Mesodermal cell (in vitro differentiated cells): ENCODE measurements around the gene ARHGAP19.
"Not testable (repeated sequence)": the region's sequence is repeated elsewhere in the genome, so short reads cannot be mapped to it uniquely, and the experiment has no call there.

Experiments
- H3K27ac ChIP-seq: 2 replicates; pipeline ENCODE4 v1.7.0; 2013; ENCODE audit warnings: mild to moderate bottlenecking, low read depth, low read length, moderate library complexity; ENCODE audit not compliant: severe bottlenecking
- H3K36me3 ChIP-seq: 2 replicates; pipeline ENCODE4 v1.7.1; 2013; ENCODE audit warnings: mild to moderate bottlenecking, low read length, moderate library complexity; ENCODE audit not compliant: control insufficient read depth, insufficient read depth
- H3K4me1 ChIP-seq: one replicate; pipeline ENCODE4 v1.7.1; 2013; ENCODE audit warnings: mild to moderate bottlenecking, low read length; ENCODE audit not compliant: insufficient read depth, control insufficient read depth, poor library complexity, severe bottlenecking
- H3K4me3 ChIP-seq: 2 replicates; pipeline ENCODE4 v1.7.0; 2013; ENCODE audit warnings: low read length, control low read depth, mild to moderate bottlenecking; ENCODE audit not compliant: insufficient read depth, poor library complexity, severe bottlenecking; ENCODE audit errors: extremely low read depth
- H3K9me3 ChIP-seq: 2 replicates; pipeline ENCODE4 v1.7.1; 2013; ENCODE audit warnings: mild to moderate bottlenecking, low read length, moderate library complexity; ENCODE audit not compliant: control insufficient read depth
- WGBS, 2 experiments: methylation state at CpG; one replicate each; pipeline ENCODE4 v1.1.5; 2013; ENCODE audit warnings: missing lambda C conversion rate in 2 of 2; ENCODE audit not compliant: insufficient coverage in 2 of 2; 5-methylcytosine and 5-hydroxymethylcytosine counted together

Gene ARHGAP19

DNA sequence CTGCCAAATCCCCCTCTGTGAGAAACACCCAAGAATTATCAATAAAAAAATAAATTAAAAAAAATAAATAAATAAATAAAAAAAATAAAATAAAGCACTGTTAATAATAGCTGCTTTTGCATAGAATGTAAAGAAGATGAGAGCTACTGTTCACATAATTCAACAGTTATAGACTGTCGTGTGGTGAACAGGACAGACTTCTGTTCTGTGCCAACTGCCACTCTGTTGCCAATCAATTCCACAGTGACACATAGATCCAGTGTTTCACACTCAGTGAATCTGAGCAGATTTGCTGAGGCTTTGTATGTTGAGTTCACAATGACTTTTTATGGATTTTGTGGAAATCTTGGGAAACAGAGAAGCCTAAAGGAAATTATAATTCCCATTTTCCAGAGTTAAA, 14.9 kb downstream of the ARHGAP19 start:
- Histone ChIP-seq H3K4me1 (peaks cover 11% of the 10 kb centered on the region), H3K27ac (no peak overlapping the region), H3K36me3 (peaks cover 5% of the 10 kb centered on the region), H3K9me3 (no peaks in the 10 kb centered on the region), H3K4me3 (no peak overlapping the region)
- WGBS, 2 experiments = 83 to 100% methylated on average over 1 of the region's 1 CpG

DNA sequence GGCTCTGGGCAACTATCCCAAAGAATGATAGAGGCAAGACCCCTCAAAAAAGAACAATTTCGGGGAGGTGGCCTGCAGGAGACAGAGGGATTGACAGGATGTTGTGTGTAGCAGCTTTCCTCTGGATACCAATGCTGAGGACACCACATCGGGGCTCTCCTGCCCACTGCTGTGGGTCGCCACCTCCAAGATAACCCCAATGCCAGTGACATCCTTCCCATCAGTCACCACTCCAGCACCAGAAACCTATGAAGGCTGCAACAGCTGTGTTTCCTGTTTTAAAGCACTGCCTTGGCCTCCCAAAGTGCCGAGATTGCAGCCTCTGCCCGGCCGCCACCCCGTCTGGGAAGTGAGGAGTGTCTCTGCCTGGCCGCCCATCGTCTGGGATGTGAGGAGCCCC, 17.6 kb downstream of the ARHGAP19 start:
- Histone ChIP-seq H3K9me3 (peaks cover 5% of the 10 kb centered on the region), H3K27ac (no peak overlapping the region), H3K4me1 (peaks cover 11% of the 10 kb centered on the region), H3K36me3 (peaks cover 5% of the 10 kb centered on the region), H3K4me3 (no peak overlapping the region)
- WGBS, 2 experiments = 83 to 92% methylated on average over 1 to 2 of the region's 9 CpGs

DNA sequence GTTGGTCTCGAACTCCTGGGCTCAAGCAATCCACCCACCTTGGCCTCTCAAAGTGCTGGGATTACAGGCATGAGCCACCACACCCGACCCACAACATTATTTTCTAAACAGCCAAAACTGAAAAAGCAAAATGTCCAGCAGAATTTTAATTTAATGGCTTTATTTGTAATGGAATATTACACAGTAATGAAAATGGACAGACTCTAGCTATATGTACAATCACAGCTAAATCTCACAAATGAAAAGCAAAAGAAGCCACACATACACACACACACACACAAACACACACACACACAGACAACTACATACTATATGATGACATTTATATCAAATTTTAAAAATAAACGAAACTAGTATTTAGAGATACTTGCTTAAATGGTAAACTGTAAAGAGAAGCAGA, 18.7 kb downstream of the ARHGAP19 start:
- Histone ChIP-seq H3K9me3 (peaks cover 5% of the 10 kb centered on the region), H3K36me3 (peaks cover 5% of the 10 kb centered on the region), H3K4me1 (peaks cover 2% of the 10 kb centered on the region), H3K4me3 (no peak overlapping the region), H3K27ac (no peak overlapping the region)
- no CpG with 5 or more reads among the region's 3 CpGs for WGBS, 2 experiments

DNA sequence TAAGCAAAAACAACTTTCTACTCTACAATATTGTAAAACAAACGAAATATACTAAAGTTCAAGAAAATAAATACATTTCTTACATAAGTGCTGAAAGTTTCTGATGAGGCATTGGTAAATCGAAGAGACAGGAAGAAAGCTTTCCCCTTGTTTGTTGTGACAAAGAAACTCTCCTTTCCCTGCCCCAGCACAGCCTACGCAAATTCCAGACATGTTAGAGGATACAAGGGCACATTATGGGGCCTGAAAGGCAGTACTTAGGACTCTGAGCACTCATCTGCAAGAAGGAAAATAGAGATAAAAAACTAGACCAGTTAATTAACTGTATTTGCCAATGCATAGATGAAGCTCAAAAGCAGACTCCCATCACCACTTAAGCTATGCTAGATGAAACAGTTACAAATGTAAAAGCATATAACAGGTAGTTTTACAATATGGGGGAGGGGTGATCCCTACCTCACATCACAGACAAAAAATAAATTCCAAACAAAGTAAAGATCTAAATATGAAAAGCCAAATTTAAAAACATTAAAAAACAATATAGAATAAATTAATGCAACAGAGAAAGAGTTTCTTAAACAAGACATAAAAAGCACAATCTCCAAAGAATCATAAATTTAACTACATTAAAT, 21.8 kb downstream of the ARHGAP19 start:
- H3K36me3 ChIP-seq = peaks cover 11% of the 10 kb centered on the region
- H3K4me3 ChIP-seq = no peak overlapping the region
- peak overlapping the region; percentile 29 for H3K27ac ChIP-seq
- 100% methylated on average over 1 of the region's 3 CpGs; no CpG with 5 or more reads in 1 of the 2 experiments for WGBS, 2 experiments
- H3K9me3 ChIP-seq = peaks cover 5% of the 10 kb centered on the region
- no peaks in the 10 kb centered on the region for H3K4me1 ChIP-seq

DNA sequence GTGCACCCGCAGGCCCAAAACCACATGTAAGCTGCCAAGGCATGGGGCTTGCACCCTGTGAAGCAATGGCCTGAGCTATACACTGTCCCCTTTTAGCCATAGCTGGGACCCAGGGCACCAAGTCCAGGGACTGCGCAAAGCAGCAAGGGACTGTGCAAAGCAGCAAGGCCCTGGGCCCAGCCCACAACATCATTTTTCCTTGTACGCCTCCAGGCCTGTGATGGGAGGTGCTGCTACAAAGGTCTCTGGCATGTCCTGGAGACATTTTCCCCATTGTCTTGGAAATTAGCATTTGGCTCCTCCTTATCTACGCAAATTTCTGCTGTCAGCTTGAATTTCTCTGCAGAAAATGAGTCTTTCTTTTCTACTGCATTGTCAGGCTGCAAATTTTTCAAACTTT, 24.8 kb downstream of the ARHGAP19 start:
- WGBS, 2 experiments = 87 to 91% methylated on average over 3 to 4 of the region's 4 CpGs
- peaks cover 5% of the 10 kb centered on the region for H3K9me3 ChIP-seq
- peaks cover 27% of the 10 kb centered on the region for H3K36me3 ChIP-seq
- no peak overlapping the region for H3K27ac ChIP-seq
- H3K4me3 ChIP-seq = no peak overlapping the region
- H3K4me1 ChIP-seq = no peaks in the 10 kb centered on the region

DNA sequence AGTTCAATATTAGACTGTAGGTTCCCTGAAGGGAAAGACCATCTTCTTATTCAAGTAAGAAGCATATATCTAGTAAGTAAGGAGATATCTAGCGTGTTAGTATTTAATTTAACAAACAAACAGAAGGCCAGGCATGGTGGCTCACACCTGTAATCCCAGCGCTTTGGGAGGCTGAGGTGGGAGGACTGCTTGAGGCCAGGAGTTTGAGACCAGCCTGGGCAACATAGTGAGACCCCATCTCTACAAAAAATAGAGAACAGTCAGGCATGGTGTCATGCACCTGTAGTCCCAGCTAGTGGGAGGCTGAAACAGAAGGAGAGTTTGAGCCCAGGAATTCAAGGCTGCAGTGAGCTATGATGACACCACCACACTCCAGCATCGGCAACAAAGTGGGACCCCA, 27.3 kb downstream of the ARHGAP19 start:
- H3K9me3 ChIP-seq, H3K27ac ChIP-seq, H3K4me1 ChIP-seq, H3K4me3 ChIP-seq: not testable (repeated sequence)
- WGBS, 2 experiments = 100% methylated on average over 1 of the region's 3 CpGs
- peaks cover 27% of the 10 kb centered on the region for H3K36me3 ChIP-seq

DNA sequence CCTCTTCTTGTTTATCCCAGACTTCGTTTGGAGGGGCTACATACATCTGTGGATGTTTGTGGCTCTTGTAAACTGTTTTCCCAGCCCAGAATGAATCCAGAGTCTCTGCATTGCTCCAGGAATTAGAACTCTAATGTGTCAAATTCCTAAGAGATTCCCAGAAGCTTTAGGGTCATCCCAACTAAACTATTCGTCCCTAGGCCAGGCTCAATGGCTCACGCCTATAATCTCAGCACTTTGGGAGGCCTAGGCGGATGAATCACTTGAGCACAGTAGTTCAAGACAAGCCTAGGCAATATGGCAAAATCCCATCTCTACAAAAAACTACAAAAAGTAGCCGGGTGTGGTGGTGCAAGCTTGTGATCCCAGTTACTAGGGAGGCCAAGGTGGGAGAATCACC, 28.5 kb downstream of the ARHGAP19 start:
- no peak overlapping the region for H3K27ac ChIP-seq
- 73 to 86% methylated on average over 2 to 3 of the region's 5 CpGs for WGBS, 2 experiments
- peaks cover 33% of the 10 kb centered on the region for H3K36me3 ChIP-seq
- no peaks in the 10 kb centered on the region for H3K4me1 ChIP-seq
- H3K4me3 ChIP-seq = no peak overlapping the region
- H3K9me3 ChIP-seq = no peaks in the 10 kb centered on the region

DNA sequence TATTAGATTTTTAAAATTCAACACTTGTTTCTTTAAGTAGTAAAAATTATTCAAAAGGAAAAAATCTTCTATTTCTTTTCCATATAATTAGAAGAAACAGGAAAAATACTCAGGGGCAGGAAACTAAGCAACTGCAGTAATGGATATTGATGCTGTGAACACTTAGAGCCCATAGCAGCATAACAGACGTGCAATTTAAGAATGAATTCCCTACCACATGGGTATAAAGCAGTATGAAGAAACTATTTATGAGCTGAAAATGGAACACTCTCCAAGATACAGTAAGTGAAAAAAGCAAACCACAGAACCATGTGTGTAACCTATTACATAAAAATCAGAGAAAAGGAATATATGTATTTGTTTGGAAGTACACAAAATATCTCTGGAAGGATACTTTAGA, 30.8 kb downstream of the ARHGAP19 start:
- Histone ChIP-seq H3K4me1 (no peaks in the 10 kb centered on the region), H3K36me3 (peaks cover 51% of the 10 kb centered on the region)
- WGBS, 2 experiments = no CpG with 5 or more reads among the region's 1 CpG

DNA sequence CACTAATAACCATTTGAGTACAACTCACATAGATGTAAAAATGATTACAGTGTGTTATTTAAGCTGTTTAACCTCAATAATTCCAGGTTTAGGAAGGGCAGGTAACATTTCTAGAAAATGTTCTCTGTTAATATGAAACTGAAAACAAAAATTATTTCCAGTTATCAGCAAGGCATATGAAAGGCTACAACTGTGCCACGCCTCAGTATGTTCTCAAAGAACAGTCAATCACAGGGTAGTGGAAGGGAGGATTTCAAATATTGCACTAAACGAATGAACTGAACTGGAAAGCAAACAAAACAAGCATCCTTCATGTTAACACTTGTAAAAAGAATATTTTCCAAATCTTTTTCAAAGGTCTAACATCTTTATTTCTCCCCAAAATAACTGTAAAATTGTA, 31.3 kb downstream of the ARHGAP19 start:
- H3K4me1 ChIP-seq = no peaks in the 10 kb centered on the region
- no CpG with 5 or more reads among the region's 2 CpGs for WGBS, 2 experiments
- peaks cover 55% of the 10 kb centered on the region for H3K36me3 ChIP-seq
- H3K4me3 ChIP-seq = no peak overlapping the region
- no peaks in the 10 kb centered on the region for H3K9me3 ChIP-seq
- no peak overlapping the region for H3K27ac ChIP-seq

More for the DNA sequence above, 30.8 kb downstream of the ARHGAP19 start:
- Histone ChIP-seq H3K27ac (no peak overlapping the region), H3K9me3 (no peaks in the 10 kb centered on the region), H3K4me3 (no peak overlapping the region)

DNA sequence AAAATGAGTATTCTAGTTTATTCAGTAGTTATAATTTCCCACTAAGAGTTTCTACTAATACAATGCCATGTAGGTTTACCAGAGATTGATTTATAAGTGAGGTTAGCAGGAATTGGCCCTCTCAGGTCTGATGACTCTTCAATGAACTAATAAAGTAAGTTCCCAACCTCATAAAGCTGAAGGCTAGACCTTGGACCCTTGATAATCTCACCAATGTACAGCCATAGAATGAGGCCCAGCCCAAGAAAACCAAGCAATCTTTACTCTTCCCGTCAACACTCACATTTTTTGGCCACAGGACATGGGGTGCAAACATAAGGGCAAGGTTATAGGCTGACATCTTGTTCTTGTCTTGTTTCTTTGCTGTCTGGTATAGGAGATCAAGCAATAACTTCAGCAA, 33.3 kb downstream of the ARHGAP19 start:
- no peak overlapping the region for H3K4me3 ChIP-seq
- no peaks in the 10 kb centered on the region for H3K9me3 ChIP-seq
- peaks cover 62% of the 10 kb centered on the region for H3K36me3 ChIP-seq
- H3K27ac ChIP-seq = no peak overlapping the region
- no CpG with 5 or more reads among the region's 1 CpG for WGBS, 2 experiments
- no peaks in the 10 kb centered on the region for H3K4me1 ChIP-seq

DNA sequence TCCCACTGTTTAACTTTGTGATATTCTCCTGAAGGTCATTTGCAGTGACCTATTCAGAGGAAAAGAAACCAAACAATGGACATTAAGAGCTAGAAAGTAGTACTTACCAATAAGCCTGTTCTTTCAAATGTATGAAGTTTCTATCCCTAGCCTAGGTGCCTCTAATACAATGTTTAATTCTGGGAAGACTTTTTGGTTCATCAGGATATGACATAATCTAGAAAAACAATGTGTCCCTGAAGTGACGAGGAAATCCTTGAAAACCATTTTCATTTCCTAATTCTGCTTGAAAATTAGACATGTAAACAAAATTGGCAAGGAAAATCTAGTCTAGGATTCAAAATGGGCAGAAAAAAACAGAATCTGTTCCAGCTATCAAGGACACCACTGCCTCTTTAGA, 36.1 kb downstream of the ARHGAP19 start:
- Histone ChIP-seq H3K4me3 (no peak overlapping the region), H3K9me3 (no peaks in the 10 kb centered on the region), H3K36me3 (peaks cover 52% of the 10 kb centered on the region), H3K27ac (no peak overlapping the region), H3K4me1 (no peaks in the 10 kb centered on the region)
- WGBS, 2 experiments = 100% methylated on average over 1 of the region's 1 CpG; no CpG with 5 or more reads in 1 of the 2 experiments
